Colon (tissue), 2 donors: Measurements from ENCODE around the gene CERS4.
"Not testable (repeated sequence)": the region's sequence is repeated elsewhere in the genome, so short reads cannot be mapped to it uniquely, and the experiment has no call there.

Source experiments
- FAIRE-seq: peaks from 2 replicates; lab custom pipeline; 2012; peaks lifted over from hg19 to GRCh38; lab: Jason Lieb, UNC
- donor health status: control.
- donor health status: control.

Gene CERS4

DNA sequence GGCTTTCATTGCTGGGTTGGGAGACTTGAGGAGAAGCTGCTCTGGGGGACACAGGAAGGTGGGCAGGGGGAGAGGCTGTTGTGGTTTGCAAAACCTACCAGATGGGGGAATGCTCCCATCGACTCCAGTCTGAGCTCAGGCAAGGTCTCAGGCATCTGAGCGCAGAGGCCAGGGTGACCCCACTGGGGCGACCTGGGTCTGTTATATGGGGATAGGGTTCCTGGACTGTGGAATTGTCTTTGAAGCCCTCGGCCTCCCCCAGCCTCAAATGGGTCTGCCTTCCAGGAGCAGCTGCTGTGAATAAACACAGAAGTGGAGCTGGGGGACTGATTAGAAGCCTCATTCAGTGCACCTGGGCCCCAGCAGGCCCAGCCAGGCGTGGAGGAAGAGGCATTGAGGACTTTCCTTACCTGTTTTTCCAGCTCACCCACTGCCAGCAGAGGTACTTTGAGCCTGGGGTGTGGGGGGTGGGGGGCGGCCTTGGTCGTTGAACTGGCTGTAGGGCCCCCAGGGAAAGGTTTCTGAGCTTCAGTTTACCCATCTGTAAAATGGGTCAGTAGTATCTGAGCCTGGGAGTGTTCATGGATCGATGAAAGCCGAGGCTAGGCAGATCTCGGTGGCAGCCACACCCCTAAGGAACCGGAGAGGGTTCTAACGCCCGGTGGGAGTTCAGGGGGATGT, 1.4 kb downstream of the CERS4 start:
- FAIRE-seq: no peak

- FAIRE-seq: no peak
Observed at GRCh38 chr19:8212212-8212611, 3.0 kb downstream of the CERS4 start.

DNA sequence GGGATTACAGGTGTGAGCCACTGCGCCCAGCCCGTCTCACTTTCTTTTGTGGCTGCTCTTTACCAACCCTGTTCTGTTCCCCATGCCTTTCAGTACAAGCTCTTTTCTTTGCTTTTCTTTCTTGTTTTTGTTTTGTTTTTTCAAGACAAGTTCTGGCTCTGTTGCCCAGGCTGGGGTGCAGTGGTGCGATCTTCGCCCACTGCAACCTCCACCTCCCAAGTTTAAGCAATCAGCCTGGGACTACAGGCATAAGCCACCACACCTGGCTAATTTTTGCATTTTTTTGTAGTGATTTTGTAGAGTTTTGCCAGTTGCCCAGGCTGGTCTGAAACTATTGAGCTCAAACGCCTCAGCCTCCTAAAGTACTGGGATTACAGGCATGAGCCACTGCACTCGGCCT, 3.7 kb downstream of the CERS4 start:
- no peak for FAIRE-seq

GRCh38 chr19:8213827-8214672, 4.9 kb downstream of the CERS4 start:
- no peak for FAIRE-seq

- no peak for FAIRE-seq
Observed at GRCh38 chr19:8214802-8215201, 5.6 kb downstream of the CERS4 start.

DNA sequence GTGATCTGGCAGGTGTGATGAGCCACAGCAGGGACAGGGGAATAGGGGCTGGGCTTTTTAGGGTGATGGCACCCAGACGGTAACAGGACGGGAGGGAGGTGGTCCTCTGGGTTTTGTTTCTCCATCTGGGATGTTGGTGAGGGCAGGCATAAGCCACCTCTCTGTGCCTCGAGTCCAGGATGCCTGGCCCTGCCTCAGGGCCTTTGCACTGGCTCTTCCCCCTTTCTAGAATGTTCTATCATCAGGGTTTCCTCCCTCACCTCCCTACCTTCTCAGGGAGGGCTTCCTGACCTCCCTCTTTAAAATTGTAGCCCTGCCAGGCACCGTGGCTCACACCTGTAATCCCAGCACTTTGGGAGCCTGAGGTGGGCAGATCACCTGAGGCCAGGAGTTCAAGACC, 6.6 kb downstream of the CERS4 start:
- no peak for FAIRE-seq

GRCh38 chr19:8216357-8216756, 7.2 kb downstream of the CERS4 start:
- FAIRE-seq: no peak

GRCh38 chr19:8218127-8218526, 9.0 kb downstream of the CERS4 start:
- not testable (repeated sequence) for FAIRE-seq

GRCh38 chr19:8220481-8220880, 11.3 kb downstream of the CERS4 start:
- no peak for FAIRE-seq

DNA sequence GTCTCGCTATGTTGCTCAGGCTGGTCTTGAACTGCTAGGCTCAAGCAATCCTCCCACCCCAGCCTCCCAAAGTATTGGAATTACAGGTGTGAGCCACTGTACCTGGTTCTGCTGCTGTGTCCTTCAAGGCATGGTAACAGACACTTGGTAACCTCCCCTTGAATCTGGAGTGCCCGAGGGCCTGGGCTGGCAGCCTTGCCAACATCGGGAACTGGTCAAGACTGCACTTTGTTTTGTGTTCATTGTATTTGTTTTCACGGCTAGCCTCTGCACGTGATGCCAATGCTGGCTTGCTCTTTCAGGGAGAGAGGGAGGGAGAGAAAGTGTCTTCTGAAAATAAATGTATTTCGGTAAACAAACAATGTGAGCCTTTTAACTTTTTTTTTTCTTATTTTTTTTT, 12.0 kb downstream of the CERS4 start:
- no peak for FAIRE-seq

DNA sequence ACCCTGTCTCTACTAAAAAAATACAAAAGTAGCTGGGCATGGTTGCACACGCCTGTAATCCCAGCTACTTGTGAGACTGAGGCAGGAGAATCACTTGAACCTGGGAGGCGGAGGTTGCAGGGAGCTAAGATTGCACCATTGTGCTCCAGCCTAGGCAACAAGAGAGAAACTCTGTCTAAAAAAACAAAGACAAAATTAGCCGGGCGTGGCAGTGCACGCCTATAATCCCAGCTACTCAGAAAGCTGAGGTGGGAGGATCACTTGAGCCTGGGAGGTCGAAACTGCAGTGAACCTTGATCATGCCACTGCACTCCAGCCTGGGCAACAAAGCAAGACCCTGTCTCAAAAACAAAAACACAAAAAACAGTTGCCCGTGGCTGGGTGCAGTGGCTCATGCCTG, 14.3 kb downstream of the CERS4 start:
- FAIRE-seq: not testable (repeated sequence)

- no peak for FAIRE-seq
Observed at GRCh38 chr19:8224394-8225145, 15.4 kb downstream of the CERS4 start.

GRCh38 chr19:8231073-8231604, 22.0 kb downstream of the CERS4 start:
- FAIRE-seq: no peak

DNA sequence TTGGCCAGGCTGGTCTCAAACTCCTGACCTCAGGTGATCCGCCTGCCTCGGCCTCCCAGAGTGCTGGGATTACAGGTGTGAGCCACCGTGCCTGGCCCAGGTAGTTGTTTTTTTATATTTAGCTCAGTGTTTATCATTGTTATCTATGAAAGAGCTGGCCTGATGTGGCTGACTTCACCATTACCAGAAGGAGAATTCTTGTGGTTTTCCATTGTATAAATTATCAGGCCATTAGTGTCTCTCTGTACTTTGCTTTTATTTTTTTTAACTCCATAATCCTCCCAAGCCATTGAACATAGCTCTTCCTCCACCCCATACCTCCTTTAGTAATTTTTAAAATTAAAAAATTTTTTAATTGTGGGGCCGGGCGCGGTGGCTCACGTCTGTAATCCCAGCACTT, 24.2 kb downstream of the CERS4 start:
- FAIRE-seq: no peak

DNA sequence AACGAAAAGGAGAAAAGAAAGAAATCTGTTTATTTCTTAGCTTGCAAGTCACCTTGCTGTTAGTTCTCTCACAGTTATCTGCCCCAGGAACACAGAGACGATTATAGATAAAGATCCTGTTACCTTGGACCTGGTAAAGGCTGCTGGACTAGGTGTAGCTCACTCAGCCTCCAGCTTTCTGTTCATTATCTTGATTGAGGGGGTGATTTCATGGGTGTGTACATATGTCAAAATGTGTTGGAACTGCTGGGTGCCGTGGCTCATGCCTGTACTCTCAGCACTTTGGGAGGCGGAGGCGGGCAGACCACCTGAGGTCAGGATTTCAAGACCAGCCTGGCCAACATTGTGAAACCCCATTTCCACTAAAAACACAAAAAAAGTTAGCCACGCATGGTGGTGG, 27.9 kb downstream of the CERS4 start:
- no peak for FAIRE-seq

GRCh38 chr19:8238251-8238650, 29.1 kb downstream of the CERS4 start:
- no peak for FAIRE-seq

- no peak for FAIRE-seq
Observed at GRCh38 chr19:8239528-8240273, 30.5 kb downstream of the CERS4 start.

GRCh38 chr19:8240274-8241229, 31.4 kb downstream of the CERS4 start:
- no peak for FAIRE-seq

GRCh38 chr19:8241646-8242045, 32.5 kb downstream of the CERS4 start:
- FAIRE-seq: no peak

DNA sequence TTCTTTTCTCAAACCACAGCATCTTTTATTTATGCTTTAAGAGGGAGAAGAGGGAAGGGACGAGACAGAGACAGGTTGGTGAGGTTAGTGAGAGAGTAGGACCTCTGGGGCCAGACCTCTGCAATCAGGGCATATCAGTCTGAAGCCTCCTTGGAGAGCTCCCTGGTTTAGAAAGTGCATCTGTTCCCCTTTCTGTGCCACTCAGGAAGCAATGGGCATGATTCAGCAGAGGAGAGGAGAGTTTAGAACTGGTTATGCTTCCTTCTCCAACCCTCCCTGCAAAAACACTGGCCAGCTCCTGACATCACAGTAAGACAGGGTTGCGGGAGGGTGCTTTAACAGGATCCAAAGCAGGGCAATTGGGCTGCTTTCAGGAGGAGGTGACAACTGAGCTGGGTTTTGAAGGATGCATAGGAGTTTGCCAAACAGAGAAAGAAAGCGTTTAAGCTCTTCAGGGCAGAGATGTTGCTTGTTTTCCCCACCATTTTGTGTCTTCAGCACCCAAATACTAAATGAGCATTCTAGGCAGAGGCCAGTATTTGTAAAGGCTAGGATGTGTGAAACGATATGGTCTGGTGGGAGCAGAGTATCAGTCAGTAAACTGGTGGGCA, 33.1 kb downstream of the CERS4 start:
- FAIRE-seq: no peak
